DOHH2 (cell line): ENCODE measurements around the gene KRTAP3-2.

Source experiments
- H3F3A ChIP-seq: fragments of 200-600 bp; sonication (generic), shearing (Covaris generic); 2 replicates; pipeline ENCODE4 v1.6.0; 2016; ENCODE audit warnings: antibody characterized with exemption, mild to moderate bottlenecking; ENCODE audit not compliant: control insufficient read depth, insufficient read depth
- H3K27ac ChIP-seq: fragments of 200-600 bp; sonication (generic); 2 replicates; pipeline ENCODE4 v1.5.1; 2014; ENCODE audit warnings: low read depth, mild to moderate bottlenecking, low read length, moderate library complexity
- H3K27me3 ChIP-seq: fragments of 200-600 bp; sonication (generic); 2 replicates; pipeline ENCODE4 v1.6.1; 2014; ENCODE audit warnings: mild to moderate bottlenecking, low read length, mixed read lengths; ENCODE audit not compliant: control insufficient read depth
- H3K36me3 ChIP-seq: fragments of 200-600 bp; sonication (generic); 2 replicates; pipeline ENCODE4 v1.6.1; 2014; ENCODE audit warnings: mild to moderate bottlenecking, low read length, moderate library complexity, mixed read lengths; ENCODE audit not compliant: control insufficient read depth
- H3K4me1 ChIP-seq: fragments of 200-600 bp; sonication (generic); 2 replicates; pipeline ENCODE4 v1.6.1; 2014; ENCODE audit warnings: mild to moderate bottlenecking, low read length, mixed read lengths; ENCODE audit not compliant: control insufficient read depth
- H3K4me2 ChIP-seq: fragments of 200-600 bp; sonication (generic); 2 replicates; pipeline ENCODE4 v1.6.0; 2014; ENCODE audit warnings: mild to moderate bottlenecking, low read length, moderate library complexity
- H3K4me3 ChIP-seq: fragments of 200-600 bp; sonication (generic); 2 replicates; pipeline ENCODE4 v1.5.1; 2014; ENCODE audit warnings: mild to moderate bottlenecking, low read length, mixed read lengths
- H3K79me2 ChIP-seq: fragments of 200-600 bp; sonication (generic); 2 replicates; pipeline ENCODE4 v1.6.1; 2014; ENCODE audit warnings: mild to moderate bottlenecking, low read length, mixed read lengths; ENCODE audit not compliant: control insufficient read depth
- H3K9me2 ChIP-seq: fragments of 200-600 bp; sonication (generic); replicated peaks from 2 replicates; pipeline ENCODE4 v1.6.1; 2014; ENCODE audit warnings: mild to moderate bottlenecking, low read length, mixed read lengths; ENCODE audit not compliant: control insufficient read depth
- H3K9me3 ChIP-seq: fragments of 200-600 bp; sonication (generic); 2 replicates; pipeline ENCODE4 v1.6.1; 2014; ENCODE audit warnings: antibody characterized with exemption, low read length, mixed read lengths; ENCODE audit not compliant: control insufficient read depth, insufficient read depth
- H4K20me1 ChIP-seq: fragments of 200-600 bp; sonication (generic); 2 replicates; pipeline ENCODE4 v1.6.0; 2014; ENCODE audit warnings: low read depth, mild to moderate bottlenecking, antibody characterized with exemption, low read length, moderate library complexity; ENCODE audit not compliant: control insufficient read depth, insufficient read depth
- EZH2phosphoT487 ChIP-seq: fragments of 200-600 bp; sonication (generic); IDR thresholded peaks from 2 replicates; pipeline ENCODE4 v1.6.1; 2017; ENCODE audit warnings: borderline replicate concordance, mild to moderate bottlenecking, antibody characterized with exemption, low read length, moderate library complexity, mixed read lengths
- TF ChIP-seq, protein P1 (sequence below): fragments of 200-600 bp; sonication (generic); IDR thresholded peaks from one replicate; pipeline ENCODE4 v1.5.1; 2014; ENCODE audit warnings: antibody characterized with exemption, mild to moderate bottlenecking, low read depth, low read length; ENCODE audit not compliant: poor library complexity, severe bottlenecking

Gene KRTAP3-2

DNA sequence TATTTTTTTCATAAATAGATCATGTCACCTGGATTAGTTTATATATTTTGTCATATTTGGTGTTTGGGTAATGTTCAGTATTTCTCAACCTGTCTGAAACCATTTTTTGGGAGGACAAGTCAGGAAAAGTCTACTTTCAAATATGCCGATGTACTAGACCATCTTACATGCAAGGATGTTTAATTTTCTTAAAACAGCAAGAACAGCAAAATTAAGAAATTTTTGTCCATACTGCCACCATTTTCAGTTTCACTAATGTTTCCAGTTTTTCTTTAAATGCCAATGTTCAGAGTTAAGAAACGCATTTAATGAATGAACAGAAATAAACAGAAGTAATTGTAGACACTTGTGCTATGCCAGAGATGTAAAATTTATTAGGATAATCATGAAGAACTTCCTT lies 6.6 kb downstream of the KRTAP3-2 start:
- no peaks in the 10 kb centered on the region for H3K9me3 ChIP-seq
- no peak overlapping the region for H3K27ac ChIP-seq
- no peaks in the 10 kb centered on the region for H3K79me2 ChIP-seq
- no peaks in the 10 kb centered on the region for H3K4me1 ChIP-seq
- peaks cover 25% of the 10 kb centered on the region for H3K27me3 ChIP-seq
- no peaks in the 10 kb centered on the region for H4K20me1 ChIP-seq
- no peak overlapping the region for H3K4me2 ChIP-seq
- no peaks in the 10 kb centered on the region for H3F3A ChIP-seq
- no peak for TF ChIP-seq EZH2phosphoT487
- TF ChIP-seq, protein P1, sequence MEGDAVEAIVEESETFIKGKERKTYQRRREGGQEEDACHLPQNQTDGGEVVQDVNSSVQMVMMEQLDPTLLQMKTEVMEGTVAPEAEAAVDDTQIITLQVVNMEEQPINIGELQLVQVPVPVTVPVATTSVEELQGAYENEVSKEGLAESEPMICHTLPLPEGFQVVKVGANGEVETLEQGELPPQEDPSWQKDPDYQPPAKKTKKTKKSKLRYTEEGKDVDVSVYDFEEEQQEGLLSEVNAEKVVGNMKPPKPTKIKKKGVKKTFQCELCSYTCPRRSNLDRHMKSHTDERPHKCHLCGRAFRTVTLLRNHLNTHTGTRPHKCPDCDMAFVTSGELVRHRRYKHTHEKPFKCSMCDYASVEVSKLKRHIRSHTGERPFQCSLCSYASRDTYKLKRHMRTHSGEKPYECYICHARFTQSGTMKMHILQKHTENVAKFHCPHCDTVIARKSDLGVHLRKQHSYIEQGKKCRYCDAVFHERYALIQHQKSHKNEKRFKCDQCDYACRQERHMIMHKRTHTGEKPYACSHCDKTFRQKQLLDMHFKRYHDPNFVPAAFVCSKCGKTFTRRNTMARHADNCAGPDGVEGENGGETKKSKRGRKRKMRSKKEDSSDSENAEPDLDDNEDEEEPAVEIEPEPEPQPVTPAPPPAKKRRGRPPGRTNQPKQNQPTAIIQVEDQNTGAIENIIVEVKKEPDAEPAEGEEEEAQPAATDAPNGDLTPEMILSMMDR: no peak
- H3K36me3 ChIP-seq: no peaks in the 10 kb centered on the region
- H3K9me2 ChIP-seq: no peaks in the 10 kb centered on the region
- no peak overlapping the region for H3K4me3 ChIP-seq

DNA sequence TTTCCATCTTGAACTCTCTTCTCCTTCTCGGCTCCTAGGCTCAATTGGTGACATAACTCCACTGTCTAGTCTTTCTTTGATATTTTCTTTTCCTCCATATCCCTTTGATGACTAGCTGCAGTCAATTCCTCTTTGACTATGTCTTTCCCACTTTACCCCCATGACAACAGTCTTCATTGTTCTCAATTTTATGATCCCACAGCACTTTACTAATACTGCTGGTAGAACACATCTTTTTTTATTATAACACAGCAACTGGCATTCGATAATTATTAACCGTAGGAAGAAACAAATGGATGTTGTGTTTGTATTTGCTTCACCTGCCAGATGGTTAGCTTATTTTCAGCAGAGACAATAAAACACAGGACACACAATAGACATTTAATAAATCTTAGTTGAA lies 7.0 kb downstream of the KRTAP3-2 start:
- Histone ChIP-seq H3K9me2 (no peaks in the 10 kb centered on the region), H3K27ac (no peak overlapping the region), H3K4me2 (no peak overlapping the region), H3K4me3 (no peak overlapping the region), H3K27me3 (peaks cover 23% of the 10 kb centered on the region), H3K79me2 (no peaks in the 10 kb centered on the region), H4K20me1 (no peaks in the 10 kb centered on the region), H3F3A (no peaks in the 10 kb centered on the region), H3K9me3 (no peaks in the 10 kb centered on the region), H3K4me1 (no peaks in the 10 kb centered on the region), H3K36me3 (no peaks in the 10 kb centered on the region)
- TF ChIP-seq, protein P1: no peak
- TF ChIP-seq EZH2phosphoT487: no peak

DNA sequence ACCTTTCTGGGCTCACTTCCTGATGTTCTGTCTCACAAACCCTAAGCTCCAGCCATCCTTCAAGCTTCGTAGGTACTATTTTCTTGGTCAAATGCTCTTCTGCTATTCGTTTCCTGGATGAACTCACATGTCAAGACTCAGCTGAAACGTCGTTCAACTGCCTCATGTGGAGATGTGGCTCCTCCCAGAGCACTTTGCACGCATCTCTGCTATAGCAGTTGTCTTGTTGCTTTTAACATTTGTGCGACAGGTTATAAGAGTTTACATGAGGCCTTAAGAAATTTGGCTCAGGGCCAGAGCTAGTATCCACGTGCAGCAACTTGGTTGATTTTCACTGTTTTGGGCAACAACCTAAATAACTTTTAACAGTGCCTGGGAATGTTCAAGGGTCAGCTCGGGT lies 12.8 kb downstream of the KRTAP3-2 start:
- Histone ChIP-seq H3K9me2 (no peaks in the 10 kb centered on the region), H3K27ac (no peak overlapping the region), H4K20me1 (no peaks in the 10 kb centered on the region), H3K27me3 (peaks cover 6% of the 10 kb centered on the region; the same call in 1 of the 2 replicates), H3K36me3 (no peaks in the 10 kb centered on the region), H3K9me3 (no peaks in the 10 kb centered on the region), H3K4me3 (no peak overlapping the region), H3K79me2 (no peaks in the 10 kb centered on the region), H3K4me1 (no peaks in the 10 kb centered on the region), H3F3A (no peaks in the 10 kb centered on the region), H3K4me2 (no peak overlapping the region)
- no peak for TF ChIP-seq EZH2phosphoT487
- TF ChIP-seq, protein P1: no peak

DNA sequence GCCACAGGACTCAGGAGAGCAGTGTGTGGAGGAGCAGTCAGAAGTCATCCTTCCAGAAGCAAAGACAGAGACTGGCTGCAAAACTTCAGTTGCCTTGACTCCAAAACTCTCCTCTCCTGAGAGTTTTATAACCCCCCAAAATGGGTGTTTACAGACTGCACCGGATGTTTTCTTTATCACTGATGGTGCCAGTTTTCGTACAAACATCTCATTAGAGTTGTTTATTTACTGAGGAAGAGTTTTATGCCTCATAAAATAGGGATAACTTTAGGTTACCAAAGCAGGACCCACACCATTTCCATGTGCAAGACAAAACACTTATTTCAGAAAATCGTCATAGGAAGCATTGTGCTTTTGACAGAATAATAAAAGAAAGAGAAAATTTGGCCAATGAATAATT lies 15.5 kb downstream of the KRTAP3-2 start, which contains the start of gene KRT40:
TSS of gene KRT40 (minus strand) at position 101 of the 400 bp plus-strand sequence. CDS start at position 48, 53 bp downstream.
- Histone ChIP-seq H4K20me1 (no peaks in the 10 kb centered on the region), H3K79me2 (no peaks in the 10 kb centered on the region), H3K4me2 (no peak within 1 kb of the TSS), H3K36me3 (no peaks in the 10 kb centered on the region), H3K4me3 (no peak within 1 kb of the TSS), H3F3A (no peaks in the 10 kb centered on the region), H3K27me3 (peaks cover 3% of the 10 kb centered on the region), H3K9me2 (no peaks in the 10 kb centered on the region), H3K27ac (no peak within 1 kb of the TSS), H3K4me1 (no peaks in the 10 kb centered on the region), H3K9me3 (no peaks in the 10 kb centered on the region)
- TF ChIP-seq, protein P1: no peak
- no peak for TF ChIP-seq EZH2phosphoT487
